GM12892 (cell line): ENCODE data around the gene NCOA5.

Source experiments
- DNase-seq: peaks from one replicate; pipeline ENCODE4 v3.0.0; 2011; ENCODE audit not compliant: insufficient read length
- FAIRE-seq: peaks from 2 replicates; lab custom pipeline; 2011; peaks lifted over from hg19 to GRCh38; lab: Jason Lieb, UNC
- POLR2A ChIP-seq: IDR thresholded peaks from 2 replicates; pipeline ENCODE4 v1.6.1; 2011; ENCODE audit warnings: low read depth, low read length, control low read depth
- POLR2AphosphoS5 ChIP-seq: IDR thresholded peaks from 2 replicates; pipeline ENCODE4 v1.6.1; 2011; ENCODE audit warnings: low read depth, low read length, control low read depth
- TAF1 ChIP-seq: IDR thresholded peaks from 2 replicates; pipeline ENCODE4 v1.6.1; 2011; ENCODE audit warnings: low read depth, mild to moderate bottlenecking, control low read depth, low read length, borderline replicate concordance

The NCOA5 gene

DNA sequence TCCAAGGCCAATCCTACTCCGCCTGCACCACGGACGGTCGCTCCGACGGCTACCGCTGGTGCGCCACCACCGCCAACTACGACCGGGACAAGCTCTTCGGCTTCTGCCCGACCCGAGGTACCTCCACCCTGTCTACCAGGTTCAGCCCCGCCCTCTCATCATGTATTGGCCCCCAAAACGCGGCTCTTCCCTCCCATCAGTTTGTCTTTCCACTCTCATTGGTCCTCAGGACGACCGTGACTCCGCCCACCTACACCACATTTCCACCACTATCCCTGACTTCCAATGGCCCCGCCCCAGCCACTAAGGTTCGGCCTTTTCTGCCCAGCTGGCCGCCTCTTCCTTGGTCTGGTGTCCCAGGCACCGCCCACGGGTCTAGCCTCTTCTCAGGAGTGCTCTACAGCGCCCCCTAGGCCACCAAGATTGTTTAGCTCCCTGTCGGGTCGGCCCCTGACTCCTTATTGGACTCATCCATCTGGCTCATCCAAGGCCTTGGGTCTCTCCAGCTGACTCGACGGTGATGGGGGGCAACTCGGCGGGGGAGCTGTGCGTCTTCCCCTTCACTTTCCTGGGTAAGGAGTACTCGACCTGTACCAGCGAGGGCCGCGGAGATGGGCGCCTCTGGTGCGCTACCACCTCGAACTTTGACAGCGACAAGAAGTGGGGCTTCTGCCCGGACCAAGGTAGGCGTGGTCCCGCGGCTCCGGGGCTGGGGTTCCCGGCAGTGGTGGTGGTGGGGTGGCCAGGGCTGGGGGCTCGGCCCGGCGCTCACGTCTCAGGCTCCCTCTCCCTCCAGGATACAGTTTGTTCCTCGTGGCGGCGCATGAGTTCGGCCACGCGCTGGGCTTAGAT is 77.9 kb downstream of the NCOA5 start:
- DNase-seq (no peak), FAIRE-seq (no peak)
- TF ChIP-seq POLR2A (no peak), TAF1 (no peak), POLR2AphosphoS5 (no peak)
